SK-N-SH (cell line): ENCODE measurements around the gene OVAAL.

Experiments used
- FOXM1 ChIP-seq: IDR thresholded peaks from 2 replicates; pipeline ENCODE4 v1.4.0; 2012; ENCODE audit warnings: low read depth, mild to moderate bottlenecking
- GATA2 ChIP-seq: sonication (generic); formaldehyde crosslinking; IDR thresholded peaks from 2 replicates; pipeline ENCODE4 v1.5.0; 2020; ENCODE audit warnings: mild to moderate bottlenecking, missing genetic modification reagents

GRCh38 chr1:180581635-180582039 is 22.9 kb downstream of the OVAAL start:
- TF ChIP-seq GATA2 = no peak
- no peak for TF ChIP-seq FOXM1
